ENCODE measurements around the gene PLXND1.

- TF ChIP-seq CTCF (IDR thresholded peaks at IDR 0.05; ENCODE audit: low read depth, low read length) = no peak
- no peak for TF ChIP-seq POLR2A (IDR thresholded peaks at IDR 0.05; ENCODE audit: extremely low read depth, insufficient read length)
- TF ChIP-seq MYC (IDR thresholded peaks at IDR 0.05; ENCODE audit: low read depth, low read length) = no peak
- 0 out of 2 replicates have a peak, but pooled peaks have one; percentile 3 for TF ChIP-seq MAX (IDR thresholded peaks at IDR 0.05; ENCODE audit: low read depth, low read length)
Measured at GRCh38 chr3:129624347-129625071, 18.0 kb upstream of the PLXND1 start.

All from NB4 (cell line).